SK-N-SH treated with all-trans-retinoic acid at 6 μM for 48 hours (cell line): Measurements from ENCODE around the gene UBE2Q2.
"Not testable (repeated sequence)": the region's sequence is repeated elsewhere in the genome, so short reads cannot be mapped to it uniquely, and the experiment has no call there.

Experiments
- ATAC-seq: fragments of 200-7000 bp; cut with Tn5 transposase; 3 replicates; pipeline ENCODE4 v1.9.1; 2020; ENCODE audit warnings: mild to moderate bottlenecking, moderate library complexity
- ARNTL ChIP-seq: fragments of 450-650 bp; formaldehyde crosslinking; IDR thresholded peaks from 2 replicates; pipeline ENCODE4 v1.5.0; 2020; ENCODE audit warnings: low read depth, mild to moderate bottlenecking, moderate library complexity, borderline replicate concordance
- CSDC2 ChIP-seq: fragments of 250-450 bp; sonication (Bioruptor Pico); IDR thresholded peaks from 2 replicates; pipeline ENCODE4 v1.5.0; 2020; ENCODE audit warnings: mild to moderate bottlenecking, moderate library complexity
- ESRRG ChIP-seq: fragments of 250-450 bp; sonication (Bioruptor Pico); IDR thresholded peaks from 2 replicates; pipeline ENCODE4 v1.6.1; 2021; ENCODE audit warnings: mild to moderate bottlenecking
- ISL1 ChIP-seq: fragments of 250-450 bp; sonication (Bioruptor Pico); IDR thresholded peaks from 2 replicates; pipeline ENCODE4 v2.1.2; 2022; ENCODE audit warnings: mild to moderate bottlenecking, moderate library complexity
- OSR1 ChIP-seq: fragments of 250-450 bp; sonication (Bioruptor Pico); IDR thresholded peaks from 2 replicates; pipeline ENCODE4 v1.8.0; 2022; ENCODE audit warnings: moderate library complexity, mild to moderate bottlenecking, inconsistent platforms
- PPARA ChIP-seq: fragments of 250-450 bp; sonication (Bioruptor Pico); IDR thresholded peaks from 2 replicates; pipeline ENCODE4 v1.5.0; 2020; ENCODE audit warnings: mild to moderate bottlenecking, borderline replicate concordance
- SNAI2 ChIP-seq: fragments of 250-450 bp; sonication (Bioruptor Pico); IDR thresholded peaks from 2 replicates; pipeline ENCODE4 v1.5.0; 2020; ENCODE audit warnings: mild to moderate bottlenecking, moderate library complexity
- ZC3H10 ChIP-seq: fragments of 250-450 bp; sonication (Bioruptor Pico); IDR thresholded peaks from 2 replicates; pipeline ENCODE4 v1.5.1; 2021; ENCODE audit warnings: mild to moderate bottlenecking, moderate library complexity
- ZFP3 ChIP-seq: fragments of 250-450 bp; sonication (Bioruptor Pico); IDR thresholded peaks from 2 replicates; pipeline ENCODE4 v1.5.0; 2020; ENCODE audit warnings: mild to moderate bottlenecking, moderate library complexity
- ZFP30 ChIP-seq: fragments of 450-650 bp; formaldehyde crosslinking; IDR thresholded peaks from 2 replicates; pipeline ENCODE4 v1.5.0; 2022; ENCODE audit warnings: mild to moderate bottlenecking, moderate library complexity
- ZNF565 ChIP-seq: fragments of 450-650 bp; formaldehyde crosslinking; conservative IDR thresholded peaks from 2 replicates; pipeline ENCODE4 v1.5.0; 2020; ENCODE audit warnings: low read depth, mild to moderate bottlenecking, moderate library complexity
- ZNF70 ChIP-seq: fragments of 450-650 bp; formaldehyde crosslinking; IDR thresholded peaks from 2 replicates; pipeline ENCODE4 v1.5.0; 2020; ENCODE audit warnings: mild to moderate bottlenecking, moderate library complexity
- ZNF8 ChIP-seq: fragments of 450-650 bp; formaldehyde crosslinking; IDR thresholded peaks from 2 replicates; pipeline ENCODE4 v1.5.0; 2020; ENCODE audit warnings: mild to moderate bottlenecking, moderate library complexity
- TF ChIP-seq, protein P1 (sequence below): fragments of 250-450 bp; sonication (Bioruptor Pico); IDR thresholded peaks from 2 replicates; pipeline ENCODE4 v1.8.0; 2020; ENCODE audit warnings: mild to moderate bottlenecking, moderate library complexity, borderline replicate concordance
- TF ChIP-seq, protein P2 (sequence below): fragments of 250-450 bp; sonication (Bioruptor Pico); IDR thresholded peaks from 2 replicates; pipeline ENCODE4 v1.8.0; 2021; ENCODE audit warnings: low read depth, mild to moderate bottlenecking, moderate library complexity, borderline replicate concordance
- TF ChIP-seq, protein P3 (sequence below): fragments of 250-450 bp; sonication (Bioruptor Pico); IDR thresholded peaks from 2 replicates; pipeline ENCODE4 v1.5.1; 2020; ENCODE audit warnings: low read depth, mild to moderate bottlenecking, moderate library complexity
- TF ChIP-seq, protein P4 (sequence below): fragments of 250-450 bp; sonication (Bioruptor Pico); IDR thresholded peaks from 2 replicates; pipeline ENCODE4 v1.5.0; 2020; ENCODE audit warnings: mild to moderate bottlenecking, moderate library complexity

UBE2Q2 gene

DNA sequence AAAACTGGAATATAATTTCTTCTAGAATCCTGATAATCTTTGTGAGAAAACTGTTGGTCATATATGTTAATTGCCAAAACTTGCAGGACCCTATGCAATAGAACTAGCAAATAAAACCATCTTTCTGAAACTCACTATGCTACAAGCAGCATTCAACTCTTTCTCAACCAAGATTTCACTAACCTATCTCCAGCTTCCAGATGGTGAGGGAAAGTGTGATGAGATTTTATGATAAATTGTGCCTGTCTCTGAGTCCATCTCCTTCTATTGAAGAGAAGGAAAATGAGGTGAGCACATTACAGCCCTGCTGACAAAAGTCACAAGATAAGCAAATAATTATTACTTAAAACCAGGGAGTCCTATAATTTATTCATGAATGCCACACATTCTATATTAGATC lies 44.1 kb upstream of the UBE2Q2 start (continued):
- TF ChIP-seq, protein P1, sequence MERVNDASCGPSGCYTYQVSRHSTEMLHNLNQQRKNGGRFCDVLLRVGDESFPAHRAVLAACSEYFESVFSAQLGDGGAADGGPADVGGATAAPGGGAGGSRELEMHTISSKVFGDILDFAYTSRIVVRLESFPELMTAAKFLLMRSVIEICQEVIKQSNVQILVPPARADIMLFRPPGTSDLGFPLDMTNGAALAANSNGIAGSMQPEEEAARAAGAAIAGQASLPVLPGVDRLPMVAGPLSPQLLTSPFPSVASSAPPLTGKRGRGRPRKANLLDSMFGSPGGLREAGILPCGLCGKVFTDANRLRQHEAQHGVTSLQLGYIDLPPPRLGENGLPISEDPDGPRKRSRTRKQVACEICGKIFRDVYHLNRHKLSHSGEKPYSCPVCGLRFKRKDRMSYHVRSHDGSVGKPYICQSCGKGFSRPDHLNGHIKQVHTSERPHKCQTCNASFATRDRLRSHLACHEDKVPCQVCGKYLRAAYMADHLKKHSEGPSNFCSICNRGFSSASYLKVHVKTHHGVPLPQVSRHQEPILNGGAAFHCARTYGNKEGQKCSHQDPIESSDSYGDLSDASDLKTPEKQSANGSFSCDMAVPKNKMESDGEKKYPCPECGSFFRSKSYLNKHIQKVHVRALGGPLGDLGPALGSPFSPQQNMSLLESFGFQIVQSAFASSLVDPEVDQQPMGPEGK (CRISPR knock-in tag), result no peak

DNA sequence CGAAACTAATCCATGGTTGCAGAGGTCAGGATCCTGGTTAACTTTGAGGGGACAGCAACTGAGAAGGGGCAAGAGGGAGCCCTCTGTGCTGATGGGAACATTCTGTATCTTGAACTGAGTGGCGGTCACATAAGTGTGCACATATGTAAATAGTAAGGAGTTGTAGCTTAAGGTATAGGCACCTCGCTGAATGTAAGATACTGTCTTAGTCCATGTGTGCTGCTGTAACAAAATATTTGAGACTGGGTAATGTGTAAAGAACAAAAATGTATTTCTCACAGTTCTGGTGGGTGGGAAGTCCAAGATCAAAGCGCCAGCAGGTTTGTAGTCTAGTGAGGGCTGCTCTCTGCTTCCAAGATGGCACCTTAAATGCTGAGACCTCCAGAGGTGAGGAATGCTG lies 42.8 kb upstream of the UBE2Q2 start:
- not testable (repeated sequence) for ATAC-seq

DNA sequence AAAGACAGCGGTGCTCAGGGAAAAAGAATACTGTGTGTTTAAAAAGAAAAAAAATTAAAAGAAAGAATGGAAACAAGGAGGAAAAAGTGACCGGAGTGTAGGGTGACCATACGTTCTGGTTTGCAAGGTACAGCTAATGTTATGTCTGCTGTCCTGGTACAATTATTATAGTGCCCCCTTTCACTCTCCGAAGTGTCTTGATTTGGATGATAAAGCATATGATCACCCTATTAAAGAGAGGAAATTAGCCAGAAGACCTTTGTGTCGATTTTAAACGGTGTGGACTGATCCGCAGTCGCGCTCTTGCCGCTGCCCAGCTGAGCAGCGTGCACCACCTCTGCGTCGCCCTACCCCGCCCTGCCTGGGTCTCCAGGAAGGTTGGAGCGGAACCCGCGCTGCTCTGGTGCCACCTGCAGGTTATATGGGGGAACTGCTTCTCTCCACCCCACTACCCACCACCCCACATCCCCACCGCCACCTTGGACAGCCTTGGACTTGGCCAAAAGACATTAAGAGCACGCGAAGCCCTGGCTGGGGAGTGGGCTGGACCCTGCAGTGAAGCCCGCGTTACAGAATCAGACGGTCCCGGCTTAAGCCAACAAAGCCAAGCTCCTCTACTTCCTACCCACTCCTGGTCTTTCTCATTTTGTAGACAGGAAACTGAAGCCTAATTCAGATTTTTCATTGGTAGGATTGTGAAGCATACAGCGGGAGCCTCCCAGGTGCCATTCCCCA lies 41.2 kb upstream of the UBE2Q2 start:
- ATAC-seq, result peak; percentile 99
- TF ChIP-seq ARNTL, result no peak
- TF ChIP-seq, protein P2, sequence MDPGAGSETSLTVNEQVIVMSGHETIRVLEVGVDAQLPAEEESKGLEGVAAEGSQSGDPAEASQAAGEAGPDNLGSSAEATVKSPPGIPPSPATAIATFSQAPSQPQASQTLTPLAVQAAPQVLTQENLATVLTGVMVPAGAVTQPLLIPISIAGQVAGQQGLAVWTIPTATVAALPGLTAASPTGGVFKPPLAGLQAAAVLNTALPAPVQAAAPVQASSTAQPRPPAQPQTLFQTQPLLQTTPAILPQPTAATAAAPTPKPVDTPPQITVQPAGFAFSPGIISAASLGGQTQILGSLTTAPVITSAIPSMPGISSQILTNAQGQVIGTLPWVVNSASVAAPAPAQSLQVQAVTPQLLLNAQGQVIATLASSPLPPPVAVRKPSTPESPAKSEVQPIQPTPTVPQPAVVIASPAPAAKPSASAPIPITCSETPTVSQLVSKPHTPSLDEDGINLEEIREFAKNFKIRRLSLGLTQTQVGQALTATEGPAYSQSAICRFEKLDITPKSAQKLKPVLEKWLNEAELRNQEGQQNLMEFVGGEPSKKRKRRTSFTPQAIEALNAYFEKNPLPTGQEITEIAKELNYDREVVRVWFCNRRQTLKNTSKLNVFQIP (CRISPR knock-in tag), result no peak

DNA sequence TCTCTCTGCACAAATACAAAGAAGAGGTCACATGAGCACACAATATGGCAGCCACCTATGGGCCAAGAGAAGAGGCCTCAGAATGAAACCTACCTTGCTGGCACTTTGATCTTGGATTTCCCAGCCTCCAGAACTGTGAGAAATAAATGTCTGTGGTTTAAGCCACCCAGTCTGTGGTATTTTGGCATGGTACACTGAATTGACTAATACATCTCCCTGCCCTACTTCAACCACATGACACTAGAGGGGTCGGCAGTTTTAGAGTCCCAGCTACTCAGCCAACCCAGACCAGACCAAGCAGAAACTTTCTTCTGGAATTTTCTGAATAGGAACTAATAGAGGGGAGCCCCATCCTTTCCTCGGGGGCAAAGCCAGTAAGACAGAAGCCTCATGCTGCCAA lies 35.8 kb upstream of the UBE2Q2 start:
- not testable (repeated sequence) for ATAC-seq

DNA sequence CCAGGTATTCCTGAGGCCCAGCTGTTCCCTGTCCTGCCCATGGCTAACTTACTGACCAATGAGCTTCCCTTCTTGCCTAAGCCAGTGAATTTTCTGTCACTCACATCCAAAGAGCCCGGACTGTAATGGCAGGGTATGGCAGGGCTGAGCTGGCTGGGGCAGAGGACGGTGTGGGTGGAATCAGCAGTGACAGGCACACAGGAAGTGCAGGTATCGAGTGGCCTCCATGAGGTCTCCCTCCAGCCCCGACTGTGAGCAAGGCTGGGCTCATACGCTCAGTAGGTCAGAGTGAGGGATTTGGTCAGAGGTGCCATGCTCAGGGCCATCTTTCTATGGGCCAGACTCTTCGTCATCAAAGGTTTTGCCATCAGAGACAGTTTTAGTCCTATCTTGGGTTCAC lies 35.2 kb upstream of the UBE2Q2 start:
- ATAC-seq, result not testable (repeated sequence)

DNA sequence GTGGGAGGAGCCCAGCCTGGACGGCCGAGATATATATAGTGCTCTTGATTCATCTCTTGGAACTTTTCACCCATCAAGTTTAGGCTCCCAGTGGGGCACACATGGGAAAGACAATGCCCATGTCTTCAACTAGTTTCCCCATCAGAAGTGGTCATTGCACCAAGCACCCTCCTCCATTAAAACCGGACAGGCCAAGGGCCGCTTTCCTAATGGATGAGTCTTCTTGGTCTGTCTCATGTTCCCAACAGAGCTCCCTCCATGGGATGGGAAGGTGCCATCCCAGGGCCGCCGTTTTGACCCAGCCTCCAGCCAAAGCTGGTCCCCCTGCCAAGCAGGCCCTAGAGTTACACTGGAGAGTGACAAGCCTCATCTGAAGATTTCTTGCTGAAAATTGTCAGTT lies 34.7 kb upstream of the UBE2Q2 start:
- ATAC-seq, result no peak
- TF ChIP-seq, protein P3, sequence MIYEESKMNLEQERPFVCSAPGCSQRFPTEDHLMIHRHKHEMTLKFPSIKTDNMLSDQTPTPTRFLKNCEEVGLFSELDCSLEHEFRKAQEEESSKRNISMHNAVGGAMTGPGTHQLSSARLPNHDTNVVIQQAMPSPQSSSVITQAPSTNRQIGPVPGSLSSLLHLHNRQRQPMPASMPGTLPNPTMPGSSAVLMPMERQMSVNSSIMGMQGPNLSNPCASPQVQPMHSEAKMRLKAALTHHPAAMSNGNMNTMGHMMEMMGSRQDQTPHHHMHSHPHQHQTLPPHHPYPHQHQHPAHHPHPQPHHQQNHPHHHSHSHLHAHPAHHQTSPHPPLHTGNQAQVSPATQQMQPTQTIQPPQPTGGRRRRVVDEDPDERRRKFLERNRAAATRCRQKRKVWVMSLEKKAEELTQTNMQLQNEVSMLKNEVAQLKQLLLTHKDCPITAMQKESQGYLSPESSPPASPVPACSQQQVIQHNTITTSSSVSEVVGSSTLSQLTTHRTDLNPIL (CRISPR knock-in tag), result no peak
- no peak for TF ChIP-seq ISL1 (CRISPR knock-in tag)
- TF ChIP-seq ZFP30 (CRISPR knock-in tag), result no peak
- no peak for TF ChIP-seq ZFP3 (CRISPR knock-in tag)
- no peak for TF ChIP-seq ARNTL
- TF ChIP-seq ZNF565 (CRISPR knock-in tag), result no peak
- no peak for TF ChIP-seq ZNF8 (CRISPR knock-in tag)

DNA sequence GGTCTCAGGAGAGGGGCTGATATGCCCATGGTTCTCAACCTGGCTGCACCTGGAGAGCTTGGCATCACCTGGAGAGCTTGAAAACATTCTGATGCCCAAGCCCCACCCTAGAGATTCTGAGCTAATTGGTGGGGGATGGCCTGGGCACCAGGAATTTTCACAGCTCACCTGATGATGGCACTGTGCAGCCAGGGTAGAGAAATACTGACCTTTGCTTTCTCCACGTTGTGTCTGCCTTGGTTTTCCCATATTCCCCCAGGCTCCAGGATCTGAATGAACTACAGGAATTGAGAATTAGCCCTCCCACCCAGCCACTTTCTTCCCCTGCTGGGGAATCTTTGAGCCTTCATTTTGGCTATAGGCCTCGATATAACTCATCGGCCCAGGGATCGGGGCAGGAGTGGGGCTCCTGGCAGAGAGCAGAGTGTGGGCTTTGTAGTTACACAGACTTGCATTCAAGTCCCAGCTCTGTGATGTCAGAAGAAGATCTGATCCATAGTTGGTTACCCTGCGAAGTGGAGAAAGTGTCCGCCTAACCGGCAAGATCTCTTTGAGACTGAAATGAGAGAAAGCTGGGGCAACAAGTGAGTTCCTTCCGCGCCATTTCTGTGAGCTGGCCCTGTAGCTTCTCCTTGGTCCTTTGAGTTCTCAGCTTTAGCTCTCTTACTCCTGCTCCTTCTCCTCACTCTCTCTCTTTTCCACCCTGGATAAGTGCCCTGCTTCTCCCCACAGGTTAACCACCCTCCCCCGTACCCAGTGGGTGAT lies 33.1 kb upstream of the UBE2Q2 start:
- peak; percentile 94 for ATAC-seq
- TF ChIP-seq SNAI2, result no peak
- TF ChIP-seq OSR1 (CRISPR knock-in tag), result no peak
- TF ChIP-seq, protein P1 (CRISPR knock-in tag), result no peak
- no peak for TF ChIP-seq CSDC2
- TF ChIP-seq ZNF8 (CRISPR knock-in tag), result no peak
- TF ChIP-seq PPARA (CRISPR knock-in tag), result no peak
- TF ChIP-seq, protein P2 (CRISPR knock-in tag), result no peak
- TF ChIP-seq ESRRG (CRISPR knock-in tag), result no peak
- TF ChIP-seq, protein P4, sequence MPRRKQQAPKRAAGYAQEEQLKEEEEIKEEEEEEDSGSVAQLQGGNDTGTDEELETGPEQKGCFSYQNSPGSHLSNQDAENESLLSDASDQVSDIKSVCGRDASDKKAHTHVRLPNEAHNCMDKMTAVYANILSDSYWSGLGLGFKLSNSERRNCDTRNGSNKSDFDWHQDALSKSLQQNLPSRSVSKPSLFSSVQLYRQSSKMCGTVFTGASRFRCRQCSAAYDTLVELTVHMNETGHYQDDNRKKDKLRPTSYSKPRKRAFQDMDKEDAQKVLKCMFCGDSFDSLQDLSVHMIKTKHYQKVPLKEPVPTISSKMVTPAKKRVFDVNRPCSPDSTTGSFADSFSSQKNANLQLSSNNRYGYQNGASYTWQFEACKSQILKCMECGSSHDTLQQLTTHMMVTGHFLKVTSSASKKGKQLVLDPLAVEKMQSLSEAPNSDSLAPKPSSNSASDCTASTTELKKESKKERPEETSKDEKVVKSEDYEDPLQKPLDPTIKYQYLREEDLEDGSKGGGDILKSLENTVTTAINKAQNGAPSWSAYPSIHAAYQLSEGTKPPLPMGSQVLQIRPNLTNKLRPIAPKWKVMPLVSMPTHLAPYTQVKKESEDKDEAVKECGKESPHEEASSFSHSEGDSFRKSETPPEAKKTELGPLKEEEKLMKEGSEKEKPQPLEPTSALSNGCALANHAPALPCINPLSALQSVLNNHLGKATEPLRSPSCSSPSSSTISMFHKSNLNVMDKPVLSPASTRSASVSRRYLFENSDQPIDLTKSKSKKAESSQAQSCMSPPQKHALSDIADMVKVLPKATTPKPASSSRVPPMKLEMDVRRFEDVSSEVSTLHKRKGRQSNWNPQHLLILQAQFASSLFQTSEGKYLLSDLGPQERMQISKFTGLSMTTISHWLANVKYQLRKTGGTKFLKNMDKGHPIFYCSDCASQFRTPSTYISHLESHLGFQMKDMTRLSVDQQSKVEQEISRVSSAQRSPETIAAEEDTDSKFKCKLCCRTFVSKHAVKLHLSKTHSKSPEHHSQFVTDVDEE (CRISPR knock-in tag), result no peak
- TF ChIP-seq ZC3H10, result no peak
- TF ChIP-seq ZNF70 (CRISPR knock-in tag), result no peak
- TF ChIP-seq ZFP30 (CRISPR knock-in tag), result no peak
- no peak for TF ChIP-seq ZFP3 (CRISPR knock-in tag)
- TF ChIP-seq ISL1 (CRISPR knock-in tag), result no peak
